ENCODE results near the gene KRTAP5-1.

DNA sequence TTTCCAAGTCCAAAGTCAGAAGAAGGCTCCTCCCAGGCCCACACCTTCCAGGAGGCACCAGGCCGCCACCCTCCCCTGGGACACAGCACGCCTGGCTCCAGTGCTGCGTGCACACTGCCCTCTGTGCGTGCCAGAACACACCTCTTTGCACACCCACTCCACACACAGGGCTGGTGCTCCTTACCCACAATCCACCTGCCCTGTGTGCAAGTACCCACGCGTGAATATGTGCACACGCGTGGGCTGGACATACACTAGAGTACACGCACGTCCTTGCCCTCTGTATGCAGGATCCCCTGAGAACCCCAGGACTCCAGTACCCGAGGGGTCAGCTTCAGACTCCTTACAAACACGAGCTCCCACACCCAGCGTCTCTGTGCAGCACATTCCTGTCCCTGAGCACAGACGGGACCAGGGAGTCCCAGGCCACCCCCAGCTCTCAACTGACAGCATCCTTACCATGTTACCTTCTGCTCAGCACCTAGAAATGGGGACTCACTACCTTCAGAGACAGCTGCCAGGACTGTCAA is 15.8 kb downstream of the KRTAP5-1 start:
- TF ChIP-seq, protein P1, sequence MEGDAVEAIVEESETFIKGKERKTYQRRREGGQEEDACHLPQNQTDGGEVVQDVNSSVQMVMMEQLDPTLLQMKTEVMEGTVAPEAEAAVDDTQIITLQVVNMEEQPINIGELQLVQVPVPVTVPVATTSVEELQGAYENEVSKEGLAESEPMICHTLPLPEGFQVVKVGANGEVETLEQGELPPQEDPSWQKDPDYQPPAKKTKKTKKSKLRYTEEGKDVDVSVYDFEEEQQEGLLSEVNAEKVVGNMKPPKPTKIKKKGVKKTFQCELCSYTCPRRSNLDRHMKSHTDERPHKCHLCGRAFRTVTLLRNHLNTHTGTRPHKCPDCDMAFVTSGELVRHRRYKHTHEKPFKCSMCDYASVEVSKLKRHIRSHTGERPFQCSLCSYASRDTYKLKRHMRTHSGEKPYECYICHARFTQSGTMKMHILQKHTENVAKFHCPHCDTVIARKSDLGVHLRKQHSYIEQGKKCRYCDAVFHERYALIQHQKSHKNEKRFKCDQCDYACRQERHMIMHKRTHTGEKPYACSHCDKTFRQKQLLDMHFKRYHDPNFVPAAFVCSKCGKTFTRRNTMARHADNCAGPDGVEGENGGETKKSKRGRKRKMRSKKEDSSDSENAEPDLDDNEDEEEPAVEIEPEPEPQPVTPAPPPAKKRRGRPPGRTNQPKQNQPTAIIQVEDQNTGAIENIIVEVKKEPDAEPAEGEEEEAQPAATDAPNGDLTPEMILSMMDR (optimal IDR thresholded peaks at IDR 0.05 in 1 of 3, IDR thresholded peaks at IDR 0.05 in 1 of 3, conservative IDR thresholded peaks at IDR 0.05 in 1 of 3; ENCODE audit: extremely low read depth in 1 of 3, insufficient read depth in 2 of 3, low read length in 3 of 3), result no peak
- no peak for TF ChIP-seq EZH2 (IDR thresholded peaks at IDR 0.05; ENCODE audit: low read length)
